Stimulated activated CD4-positive, alpha-beta T cell treated with anti-CD3 and anti-CD28 coated beads, TNF-alpha, amount 100 ng/mL, for 1 hour (primary cell): Measurements from ENCODE around the gene FGGY.
"Not testable (repeated sequence)": the region's sequence is repeated elsewhere in the genome, so short reads cannot be mapped to it uniquely, and the experiment has no call there.

Experiments used
- DNase-seq, 3 donors: peaks; one replicate each; pipeline ENCODE4 v3.0.0-alpha.2; 2020; ENCODE audit warnings: low read depth in 3 of 3, low spot score in 1 of 3

FGGY gene

GRCh38 chr1:59541161-59541560 is 244.3 kb downstream of the FGGY start:
- DNase-seq, result no peak

- no peak for DNase-seq
These were observed 245.0 kb downstream of the FGGY start for GRCh38 chr1:59541891-59542290.

- DNase-seq, result no peak
These were observed 246.3 kb downstream of the FGGY start for GRCh38 chr1:59543211-59543668.

- no peak for DNase-seq
These were observed 247.9 kb downstream of the FGGY start for GRCh38 chr1:59544615-59545293.

- DNase-seq, result no peak
These were observed 248.9 kb downstream of the FGGY start for GRCh38 chr1:59545830-59546229.

- no peak for DNase-seq
These were observed 252.4 kb downstream of the FGGY start for GRCh38 chr1:59549066-59549837.

GRCh38 chr1:59549903-59550302 is 253.0 kb downstream of the FGGY start:
- DNase-seq, result no peak

- DNase-seq, result no peak
These were observed 255.1 kb downstream of the FGGY start for GRCh38 chr1:59552007-59552406.

- DNase-seq, result no peak
These were observed 256.5 kb downstream of the FGGY start for GRCh38 chr1:59553371-59553770.

- DNase-seq, result no peak
These were observed 257.2 kb downstream of the FGGY start for GRCh38 chr1:59554011-59554663.

- DNase-seq, result no peak
These were observed 257.9 kb downstream of the FGGY start for GRCh38 chr1:59554752-59555151.

GRCh38 chr1:59556398-59556797 is 259.5 kb downstream of the FGGY start:
- no peak for DNase-seq

- DNase-seq, result no peak
These were observed 260.1 kb downstream of the FGGY start for GRCh38 chr1:59556802-59557548.

- no peak for DNase-seq
These were observed 260.6 kb downstream of the FGGY start for GRCh38 chr1:59557549-59557885.

GRCh38 chr1:59558580-59558979 is 261.7 kb downstream of the FGGY start:
- DNase-seq, result not testable (repeated sequence)

- DNase-seq, result no peak
These were observed 264.0 kb downstream of the FGGY start for GRCh38 chr1:59560807-59561450.

- no peak for DNase-seq
These were observed 264.9 kb downstream of the FGGY start for GRCh38 chr1:59561796-59562195.

GRCh38 chr1:59564192-59564891 is 267.4 kb downstream of the FGGY start:
- DNase-seq, result no peak

GRCh38 chr1:59565611-59566410 is 268.9 kb downstream of the FGGY start:
- no peak for DNase-seq
